ENCODE data around the gene HSPA9. TPM values are rescaled to one million over a fixed set of nuclear protein-coding genes. Genes with fewer than 3 reads are reported as not detected.

Gene HSPA9
- total and polyA plus RNA-seq, 9 of the 15 experiments (the other 6 are each of a cell fraction or from before 2014, with no cell fraction given): 195 to 583 (median 514) TPM

DNA sequence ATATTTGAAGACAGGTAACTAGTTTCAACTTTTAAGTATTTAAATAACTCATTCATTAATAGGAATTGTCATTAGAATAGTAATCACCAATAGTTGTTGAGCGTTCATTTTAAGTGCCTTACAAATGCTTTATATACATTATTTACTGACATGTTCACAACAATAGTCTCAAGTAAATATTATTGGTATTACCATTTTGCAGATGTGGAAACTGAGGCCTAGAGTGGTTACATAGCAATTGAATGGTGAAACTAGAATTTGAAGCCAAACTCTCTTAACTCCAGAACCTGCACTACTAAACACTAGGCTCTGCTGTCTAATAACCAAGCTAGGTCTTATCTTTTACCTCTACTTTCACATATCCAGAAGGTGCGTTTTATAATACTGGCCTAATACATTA lies 4.8 kb upstream of the HSPA9 start:
- Histone ChIP-seq H3K4me1 (replicated peaks in 1 of 2; ENCODE audit: control insufficient read depth in 2 of 2, insufficient read depth in 2 of 2, low read length in 2 of 2) (peaks cover 6 to 20% of the 10 kb centered on the region in 2 experiments; a peak in 4 of 5 replicates), H3K27ac (ENCODE audit: extremely low read depth, low read depth, low read length) (no peak overlapping the region), H3K36me3 (ENCODE audit: control insufficient read depth, insufficient read depth, low read length) (no peaks in the 10 kb centered on the region), H3K4me2 (ENCODE audit: insufficient read depth, low read length) (no peak overlapping the region), H3K79me2 (ENCODE audit: control insufficient read depth, insufficient read depth, low read length) (peaks cover 5% of the 10 kb centered on the region), H2AFZ (ENCODE audit: low read depth, low read length) (no peak overlapping the region), H3K9me1 (ENCODE audit: control insufficient read depth, insufficient read depth, low read length) (no peaks in the 10 kb centered on the region), H4K20me1 (replicated peaks; ENCODE audit: control insufficient read depth, insufficient read depth, low read length) (no peaks in the 10 kb centered on the region), H3K4me3 (no peak overlapping the region), H3K27me3 (ENCODE audit: control insufficient read depth in 2 of 2, insufficient read depth in 2 of 2, low read length in 2 of 2) (peaks cover 0 to 4% of the 10 kb centered on the region in 2 experiments; a peak in 1 of 5 replicates), H3K9ac (ENCODE audit: insufficient read depth in 1 of 2, low read depth in 2 of 2, low read length in 2 of 2) (no peak overlapping the region), H3K9me3 (replicated peaks; ENCODE audit: control insufficient read depth, insufficient read depth, low read depth, low read length) (peaks cover 2% of the 10 kb centered on the region; the same call in 1 of the 2 replicates)
- WGBS (ENCODE audit: insufficient coverage, low coverage, missing lambda C conversion rate): 66% methylated on average over 2 of the region's 2 CpGs
- FAIRE-seq (no peak), DNase-seq (ENCODE audit: extremely low read depth in 1 of 4, low spot score in 3 of 4) (no peak), ATAC-seq (no peak)
- BruUV-seq (replicated peaks): no TSS peak
- ChIA-PET POLR2A (interaction anchor here (0.6 to 1.5 kb wide), 7 partner anchors 8 to 714 kb away, joined by 3 to 7 read pairs (median 3); no protein-coding TSS in a partner anchor), CTCF (ENCODE audit: low intra/inter-chr PET ratio) (interaction anchor here (1.3 to 1.4 kb wide), 2 partner anchors 53 to 62 kb away, joined by 5 to 7 read pairs; no protein-coding TSS in a partner anchor)
- in situ Hi-C loops (cut with MboI) (loop anchor here (10.0 kb wide), 1 partner anchor 685 kb away; no protein-coding TSS in a partner anchor), intact Hi-C loops (cut with micrococcal nuclease) (no loop called here)
- no peak for TF ChIP-seq SNIP1 (IDR thresholded peaks at IDR 0.05; ENCODE audit: low read depth)
- peak; percentile 89 for TF ChIP-seq RBM25 (IDR thresholded peaks at IDR 0.05; ENCODE audit: low read depth, low read length, severe bottlenecking)

DNA sequence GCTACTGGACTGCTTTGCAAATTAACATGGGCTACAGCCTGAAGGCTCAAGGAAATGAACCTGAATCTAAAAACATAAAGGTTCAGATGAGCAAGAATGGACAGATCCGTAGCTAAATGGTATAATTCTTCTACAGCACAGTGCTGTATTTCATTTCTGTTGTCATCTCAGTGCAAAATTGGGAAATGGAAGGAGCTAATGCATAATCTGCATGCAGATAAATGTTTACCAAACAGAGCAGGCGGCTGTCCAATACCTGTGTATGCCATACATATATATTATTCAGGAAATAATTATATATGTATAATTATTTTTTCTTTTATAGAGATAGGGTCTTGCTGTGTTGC lies 4.3 kb upstream of the HSPA9 start:
- Histone ChIP-seq H3K79me2 (ENCODE audit: control insufficient read depth, insufficient read depth, low read length) (peaks cover 10% of the 10 kb centered on the region), H3K9me3 (replicated peaks; ENCODE audit: control insufficient read depth, insufficient read depth, low read depth, low read length) (peaks cover 2% of the 10 kb centered on the region; the same call in 1 of the 2 replicates), H4K20me1 (replicated peaks; ENCODE audit: control insufficient read depth, insufficient read depth, low read length) (no peaks in the 10 kb centered on the region), H3K4me1 (replicated peaks in 1 of 2; ENCODE audit: control insufficient read depth in 2 of 2, insufficient read depth in 2 of 2, low read length in 2 of 2) (peaks cover 6 to 21% of the 10 kb centered on the region in 2 experiments; a peak in 4 of 5 replicates), H3K4me2 (ENCODE audit: insufficient read depth, low read length) (peak overlapping the region; percentile 27; the same call in 1 of the 2 replicates), H3K27ac (ENCODE audit: extremely low read depth, low read depth, low read length) (no peak overlapping the region), H3K9ac (ENCODE audit: insufficient read depth in 1 of 2, low read depth in 2 of 2, low read length in 2 of 2) (no peak overlapping the region), H3K27me3 (ENCODE audit: control insufficient read depth in 2 of 2, insufficient read depth in 2 of 2, low read length in 2 of 2) (peaks cover 0 to 4% of the 10 kb centered on the region in 2 experiments; a peak in 1 of 5 replicates), H2AFZ (ENCODE audit: low read depth, low read length) (peak overlapping the region; percentile 89), H3K9me1 (ENCODE audit: control insufficient read depth, insufficient read depth, low read length) (no peaks in the 10 kb centered on the region), H3K36me3 (ENCODE audit: control insufficient read depth, insufficient read depth, low read length) (peaks cover under 1% of the 10 kb centered on the region; the same call in 1 of the 3 replicates), H3K4me3 (no peak overlapping the region)
- WGBS (ENCODE audit: insufficient coverage, low coverage, missing lambda C conversion rate): 10% methylated on average over 2 of the region's 2 CpGs
- no peak for FAIRE-seq
- in situ Hi-C loops (cut with MboI): no loop called here
- ChIA-PET POLR2A (interaction anchor here (0.6 to 1.5 kb wide), 14 partner anchors 9 to 715 kb away, joined by 3 to 8 read pairs (median 3); partner anchors contain the start of genes EGR1 and ETF1), CTCF (ENCODE audit: low intra/inter-chr PET ratio) (interaction anchor here (0.7 to 1.4 kb wide), 4 partner anchors 54 to 356 kb away, joined by 3 to 7 read pairs (median 4); no protein-coding TSS in a partner anchor)
- intact Hi-C loops (cut with micrococcal nuclease): loop anchor here (1.0 to 5.0 kb wide), 4 partner anchors 54 to 763 kb away; partner anchors contain the start of gene PAIP2
- ATAC-seq: no peak
- BruUV-seq (replicated peaks): no TSS peak
- DNase-seq (ENCODE audit: extremely low read depth in 1 of 4, low spot score in 3 of 4): no peak
- TF ChIP-seq, protein P1, sequence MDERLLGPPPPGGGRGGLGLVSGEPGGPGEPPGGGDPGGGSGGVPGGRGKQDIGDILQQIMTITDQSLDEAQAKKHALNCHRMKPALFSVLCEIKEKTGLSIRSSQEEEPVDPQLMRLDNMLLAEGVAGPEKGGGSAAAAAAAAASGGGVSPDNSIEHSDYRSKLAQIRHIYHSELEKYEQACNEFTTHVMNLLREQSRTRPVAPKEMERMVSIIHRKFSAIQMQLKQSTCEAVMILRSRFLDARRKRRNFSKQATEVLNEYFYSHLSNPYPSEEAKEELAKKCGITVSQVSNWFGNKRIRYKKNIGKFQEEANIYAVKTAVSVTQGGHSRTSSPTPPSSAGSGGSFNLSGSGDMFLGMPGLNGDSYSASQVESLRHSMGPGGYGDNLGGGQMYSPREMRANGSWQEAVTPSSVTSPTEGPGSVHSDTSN (CRISPR knock-in tag; IDR thresholded peaks at IDR 0.05; ENCODE audit: low read depth): no peak
- TF ChIP-seq, protein P1 (tag; conservative IDR thresholded peaks at IDR 0.05; ENCODE audit: low read depth): 0 out of 2 replicates have a peak, but pooled peaks have one; percentile 27

Measured in K562 (cell line).